NK-92 (cell line): Measurements from ENCODE around the gene INTS12.
"Not testable (repeated sequence)": the region's sequence is repeated elsewhere in the genome, so short reads cannot be mapped to it uniquely, and the experiment has no call there.

Source experiments
- DNase-seq: peaks from one replicate; lab custom pipeline; 2025; ENCODE audit not compliant: unreplicated experiment; lab: John Stamatoyannopoulos, UW

Gene INTS12, protein sequence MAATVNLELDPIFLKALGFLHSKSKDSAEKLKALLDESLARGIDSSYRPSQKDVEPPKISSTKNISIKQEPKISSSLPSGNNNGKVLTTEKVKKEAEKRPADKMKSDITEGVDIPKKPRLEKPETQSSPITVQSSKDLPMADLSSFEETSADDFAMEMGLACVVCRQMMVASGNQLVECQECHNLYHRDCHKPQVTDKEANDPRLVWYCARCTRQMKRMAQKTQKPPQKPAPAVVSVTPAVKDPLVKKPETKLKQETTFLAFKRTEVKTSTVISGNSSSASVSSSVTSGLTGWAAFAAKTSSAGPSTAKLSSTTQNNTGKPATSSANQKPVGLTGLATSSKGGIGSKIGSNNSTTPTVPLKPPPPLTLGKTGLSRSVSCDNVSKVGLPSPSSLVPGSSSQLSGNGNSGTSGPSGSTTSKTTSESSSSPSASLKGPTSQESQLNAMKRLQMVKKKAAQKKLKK

DNA sequence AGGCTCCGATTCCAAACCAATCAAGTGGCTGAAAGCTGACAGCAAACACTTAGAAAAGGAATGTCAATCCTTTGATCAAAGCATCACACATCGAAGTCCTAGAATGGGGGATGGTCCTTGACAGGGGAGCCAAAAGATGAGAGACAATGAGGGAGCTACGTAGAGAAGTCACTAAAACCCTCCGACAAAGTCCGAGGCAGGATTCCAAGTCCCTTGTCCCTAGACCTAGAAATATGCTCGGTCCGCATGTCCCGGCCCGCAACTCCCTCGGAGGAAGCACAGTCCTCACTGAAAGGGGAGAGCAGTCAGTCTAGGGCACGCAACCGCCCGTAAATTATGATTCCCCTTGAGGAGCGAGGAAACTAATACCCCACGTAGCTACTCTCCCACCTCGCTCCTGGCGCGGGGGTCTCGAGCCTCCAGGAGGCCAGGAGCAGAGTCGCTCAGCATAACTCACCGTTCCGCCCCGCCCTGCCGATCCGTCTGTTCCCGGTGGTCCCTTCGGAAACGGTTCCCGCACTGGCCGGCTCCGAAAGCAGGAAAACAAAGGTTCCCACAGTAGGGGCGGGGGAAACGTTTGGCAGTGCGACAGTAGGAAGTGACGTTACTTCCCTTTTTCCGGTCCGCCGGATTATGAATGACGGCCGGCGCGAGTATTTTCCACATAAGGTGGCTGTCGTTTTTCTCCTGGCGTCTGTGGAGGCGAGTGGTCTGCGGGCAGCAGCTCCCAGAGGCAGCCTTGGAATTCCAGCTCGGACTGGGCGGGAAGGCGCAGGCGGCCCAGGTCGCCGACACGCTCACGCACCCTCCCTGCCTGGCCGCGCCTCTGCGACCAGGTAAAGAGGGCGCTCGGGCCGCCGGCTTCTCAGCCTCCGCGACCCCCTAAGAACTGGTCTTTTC lies at the start of gene INTS12, which contains the start of gene GSTCD:
Gene INTS12, minus strand, starts transcription at position 509 of the 900 bp plus-strand sequence. CDS start 8,684 bp downstream, outside the sequence.
Gene GSTCD, plus strand, starts transcription at position 604 of the 900 bp plus-strand sequence. CDS start 8,830 bp downstream, outside the sequence.
- DNase-seq: peak; percentile 37

DNA sequence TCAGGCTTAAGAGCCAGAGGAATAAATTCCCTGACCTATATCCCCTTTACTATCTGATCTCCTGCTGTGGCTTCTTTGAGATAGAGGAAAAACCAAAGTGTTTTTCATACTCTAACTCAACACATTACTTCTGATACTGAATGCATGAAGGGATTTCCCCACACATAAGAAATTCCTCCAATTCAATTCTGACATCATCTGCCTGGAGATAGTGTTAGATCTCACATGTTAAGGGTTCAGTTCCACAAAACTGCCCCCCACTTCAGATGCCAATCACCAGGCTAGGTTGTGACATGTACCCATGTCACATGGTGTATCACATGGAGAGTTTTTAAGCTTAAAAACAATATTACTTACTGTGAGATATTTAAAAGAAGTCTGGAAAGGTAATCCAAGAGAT lies 46.9 kb upstream of the INTS12 start:
- DNase-seq: no peak

DNA sequence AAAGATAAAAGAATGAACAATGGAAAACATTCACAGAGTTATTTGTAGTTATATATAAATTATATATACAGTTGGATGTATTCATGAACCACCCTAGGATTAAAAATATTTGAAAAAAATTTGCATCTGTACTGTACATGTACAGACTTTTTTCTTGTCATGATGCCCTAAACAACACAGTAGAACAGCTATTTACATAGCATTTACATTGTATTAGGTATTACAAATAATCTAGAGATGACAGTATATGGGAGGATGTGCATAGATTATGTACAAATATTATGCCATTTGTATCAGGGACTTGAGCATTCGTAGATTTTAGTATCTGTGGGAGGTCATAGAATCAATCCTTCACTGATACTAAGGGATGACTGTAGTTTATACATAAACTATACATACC lies 44.9 kb upstream of the INTS12 start:
- no peak for DNase-seq

DNA sequence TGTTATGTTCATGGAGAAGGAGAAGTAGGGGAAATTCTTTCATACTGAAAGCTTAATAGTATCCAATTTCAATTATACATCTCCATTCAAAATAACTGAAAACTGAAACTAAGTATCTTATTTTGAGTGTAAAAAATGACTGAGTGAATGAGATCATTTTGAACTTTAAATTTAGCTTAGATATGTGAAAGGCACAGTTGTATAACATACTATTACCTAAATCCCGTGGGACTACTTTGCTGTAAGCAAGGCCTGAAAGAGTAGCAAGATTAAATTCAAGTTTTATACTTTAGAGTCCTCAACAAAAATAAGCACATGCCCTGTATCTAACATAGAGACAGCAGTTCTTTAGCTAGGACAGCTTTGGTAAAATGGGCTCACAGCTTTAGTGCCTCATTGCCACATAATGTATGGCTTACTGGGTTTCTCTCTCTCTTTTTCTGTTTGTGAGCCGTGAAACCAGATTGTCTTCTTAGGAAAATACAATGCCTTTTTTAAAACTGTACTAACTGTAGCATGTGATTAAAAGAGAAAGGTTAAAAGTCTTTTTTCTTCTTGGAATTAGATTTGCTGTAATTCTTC lies 43.3 kb upstream of the INTS12 start:
- no peak for DNase-seq

DNA sequence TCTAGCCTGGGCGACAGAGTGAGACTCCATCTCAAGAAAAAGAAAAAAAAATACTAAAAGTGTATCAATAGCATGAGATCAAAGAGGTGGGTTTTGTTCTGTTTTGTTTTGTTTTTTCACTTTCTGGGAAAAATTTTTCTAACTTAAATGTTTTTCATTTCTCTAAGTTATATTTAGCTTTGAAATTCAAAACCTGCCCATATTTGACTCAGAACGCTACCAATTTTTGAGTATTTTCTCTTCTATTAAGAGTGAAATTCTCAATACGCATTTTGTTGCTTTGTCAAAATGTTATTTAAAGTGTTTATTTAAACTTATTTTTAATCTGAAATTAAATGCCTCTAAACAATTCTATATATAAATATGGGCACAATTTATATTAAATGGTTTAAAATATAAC lies 39.7 kb upstream of the INTS12 start:
- no peak for DNase-seq

DNA sequence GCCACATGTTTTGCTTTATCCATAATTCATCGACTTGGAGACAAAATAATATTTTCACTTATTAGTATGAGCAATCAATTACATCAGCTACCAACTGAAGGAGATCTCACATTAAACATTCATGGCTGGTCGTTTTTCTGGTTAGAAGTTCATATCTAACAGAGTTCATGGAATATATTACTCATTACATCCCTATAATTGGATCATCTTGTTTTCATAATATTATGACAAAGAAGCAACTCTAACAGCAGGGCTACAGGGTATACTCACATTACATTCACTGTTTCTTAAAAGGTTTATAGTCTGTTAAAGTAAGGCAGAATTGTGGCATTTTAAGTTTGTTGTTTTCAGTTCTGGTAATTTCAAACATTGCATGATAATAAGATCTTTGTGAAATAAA lies 33.1 kb upstream of the INTS12 start:
- DNase-seq: no peak

DNA sequence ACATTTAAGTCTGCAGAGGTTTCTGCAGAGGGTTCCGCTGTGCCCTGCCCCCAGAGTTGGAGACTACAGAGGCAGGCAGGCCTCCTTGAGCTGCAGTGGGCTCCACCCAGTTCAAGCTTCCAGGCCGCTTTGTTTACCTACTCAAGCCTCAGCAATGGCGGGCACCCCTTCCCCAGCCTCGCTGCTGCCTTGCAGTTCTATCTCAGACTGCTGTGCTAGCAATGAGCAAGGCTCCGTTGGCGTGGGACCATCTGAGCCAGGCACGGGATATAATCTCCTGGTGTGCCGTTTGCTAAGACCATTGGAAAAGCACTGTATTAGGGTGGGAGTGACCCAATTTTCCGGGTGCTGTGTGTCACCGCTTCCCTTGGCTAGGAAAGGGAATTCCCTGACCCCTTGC lies 26.7 kb upstream of the INTS12 start:
- not testable (repeated sequence) for DNase-seq

DNA sequence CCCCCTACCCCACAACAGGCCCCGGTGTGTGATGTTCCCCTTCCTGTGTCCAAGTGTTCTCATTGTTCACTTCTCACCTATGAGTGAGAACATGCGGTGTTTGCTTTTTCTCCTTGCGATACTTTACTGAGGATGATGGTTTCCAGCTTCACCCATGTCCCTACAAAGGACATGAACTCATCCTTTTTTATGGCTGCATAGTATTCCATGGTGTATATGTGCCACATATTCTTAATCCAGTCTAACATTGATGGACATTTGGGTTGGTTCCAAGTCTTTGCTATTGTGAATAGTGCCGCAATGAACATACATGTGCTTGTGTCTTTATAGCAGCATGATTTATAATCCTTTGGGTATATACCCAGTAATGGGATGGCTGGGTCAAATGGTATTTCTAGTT lies 21.4 kb upstream of the INTS12 start:
- DNase-seq: not testable (repeated sequence)

DNA sequence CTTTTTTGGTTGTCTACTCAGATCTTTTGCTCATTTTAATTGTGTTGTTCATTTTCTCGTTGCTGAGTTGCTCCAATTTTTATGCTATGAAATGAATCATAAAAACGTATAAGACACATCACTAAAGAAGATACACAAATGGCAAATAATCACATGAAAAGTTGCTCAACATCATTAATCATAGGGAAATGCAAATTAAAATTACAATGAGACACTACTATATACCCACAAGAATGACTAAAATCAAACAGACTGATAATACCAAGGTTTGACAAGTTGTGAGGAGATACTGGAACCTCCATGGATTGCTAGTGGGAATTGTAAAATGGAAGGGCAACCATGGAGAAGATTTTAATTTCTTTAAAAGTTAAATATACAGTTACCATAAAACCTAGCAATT lies 17.1 kb upstream of the INTS12 start:
- no peak for DNase-seq

DNA sequence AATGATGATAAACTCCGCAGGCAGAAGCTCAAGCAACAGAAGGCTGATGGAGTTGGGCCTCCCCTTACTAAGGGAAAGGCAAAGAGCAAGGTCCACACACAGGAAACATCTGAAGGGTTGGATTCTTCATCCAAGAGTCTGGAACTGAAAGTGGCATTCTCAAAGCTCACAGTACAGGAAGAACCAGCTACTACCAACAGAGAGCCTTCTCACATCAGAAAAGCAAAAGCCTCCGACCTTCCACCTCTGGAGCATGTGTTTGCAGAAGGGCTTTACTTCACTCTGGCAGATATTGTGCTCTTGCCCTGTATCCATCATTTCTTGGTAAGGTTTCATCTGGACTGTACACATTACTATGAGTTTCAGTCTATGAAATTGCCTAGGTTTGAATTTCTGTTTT lies 10.7 kb upstream of the INTS12 start:
- no peak for DNase-seq

DNA sequence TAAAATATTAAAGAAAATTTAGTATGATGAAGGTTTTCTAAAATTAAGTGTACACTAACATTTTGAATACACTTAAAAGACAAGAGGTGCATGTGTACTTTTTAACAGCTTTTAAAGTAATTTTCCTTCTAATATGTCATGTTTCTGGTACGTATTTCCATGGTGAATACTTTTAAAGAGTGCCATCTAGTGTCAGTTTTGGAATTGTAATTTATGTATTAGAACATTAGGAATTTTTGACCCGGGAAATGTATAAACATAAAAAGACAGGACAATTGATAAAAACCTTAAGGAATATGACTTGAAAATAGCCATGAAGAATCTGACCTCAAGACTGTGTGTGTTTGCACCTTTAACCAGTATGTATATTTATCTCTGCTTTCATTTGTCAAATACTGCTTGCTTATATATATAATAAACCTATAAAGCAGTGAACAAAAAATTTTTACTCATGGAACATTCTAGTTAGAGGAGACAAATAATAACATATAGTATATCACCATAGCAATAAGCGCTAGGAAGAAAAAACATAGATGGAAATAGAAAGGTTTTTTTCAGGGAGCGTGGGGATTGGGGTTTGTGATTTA lies 7.3 kb upstream of the INTS12 start:
- DNase-seq: no peak

DNA sequence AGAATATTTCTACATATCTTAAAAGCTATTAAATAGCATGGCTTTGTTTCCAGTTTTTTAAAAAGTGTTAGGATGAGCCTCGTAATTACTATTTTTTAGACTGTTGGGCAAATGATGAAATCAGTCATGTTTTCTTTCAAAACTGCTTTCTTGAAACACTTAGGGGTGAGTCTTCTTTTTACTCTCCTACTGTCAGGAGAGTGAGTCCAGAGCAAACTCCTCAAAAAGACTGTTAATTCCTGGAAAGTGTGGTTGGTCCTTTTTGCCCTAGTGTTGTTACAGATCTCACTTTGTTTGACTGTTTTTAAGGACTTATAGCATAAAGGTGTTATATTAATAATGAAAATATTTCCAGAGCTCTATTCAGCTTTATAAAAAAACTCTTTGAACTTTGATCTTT lies 6.4 kb upstream of the INTS12 start:
- DNase-seq: no peak

DNA sequence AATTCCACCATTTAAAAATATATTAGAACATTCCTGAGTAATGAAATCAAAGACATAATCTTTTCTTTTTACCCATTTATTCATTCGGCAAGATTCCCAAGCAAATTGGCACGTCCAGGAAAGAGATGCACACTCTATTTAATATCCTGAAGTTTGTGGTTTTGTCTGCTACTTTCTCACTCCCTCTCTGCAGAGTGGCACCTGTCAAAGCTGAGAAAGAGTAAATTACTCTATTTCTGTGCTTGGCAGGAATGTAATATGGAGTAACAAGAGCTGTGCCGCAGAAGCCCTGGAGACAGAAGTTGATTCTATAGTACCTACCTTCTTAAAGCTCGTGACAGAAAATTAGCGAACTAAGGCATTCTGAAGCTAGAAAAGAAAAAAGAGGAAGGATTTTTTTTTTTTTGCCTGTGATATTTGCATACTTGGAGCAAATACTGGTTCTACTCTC lies 5.6 kb upstream of the INTS12 start:
- DNase-seq: no peak

DNA sequence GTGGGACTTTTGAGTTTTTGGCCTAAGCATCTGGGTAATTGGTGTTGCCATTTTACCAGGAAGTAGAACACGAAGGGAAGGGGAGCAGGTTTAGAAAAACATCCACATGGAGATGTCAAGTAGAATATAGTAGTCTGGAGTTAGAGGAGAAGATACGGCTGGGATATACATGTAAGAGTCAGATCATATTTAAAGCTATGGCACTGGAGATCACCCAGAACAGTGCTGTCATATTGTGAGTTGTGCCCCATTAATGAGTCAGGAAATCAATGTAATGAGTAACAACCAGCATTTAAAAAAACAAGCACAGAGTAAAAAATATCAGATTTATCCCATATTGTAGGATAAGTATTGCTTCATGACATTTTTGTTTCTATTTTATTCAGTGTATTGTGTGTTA lies 4.3 kb upstream of the INTS12 start:
- DNase-seq: no peak

DNA sequence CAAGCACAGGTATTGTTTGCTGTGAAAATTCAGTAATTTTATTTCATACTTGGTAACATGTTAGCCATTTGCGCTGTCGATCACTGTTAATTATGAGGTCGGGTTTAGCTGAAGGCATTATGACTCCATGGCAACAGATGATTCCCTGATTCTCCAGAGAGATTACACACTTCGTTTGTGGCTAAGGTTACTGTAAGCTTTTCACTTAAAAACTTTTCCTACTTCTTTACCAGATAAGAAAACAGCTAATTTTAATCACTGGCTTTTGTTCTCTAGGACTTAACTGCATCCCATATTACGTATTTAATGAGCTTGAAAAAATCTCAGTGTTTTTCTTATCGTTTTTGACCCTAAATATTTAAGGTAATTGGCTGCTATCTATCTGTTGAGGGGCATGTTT lies 2.2 kb upstream of the INTS12 start:
- DNase-seq: no peak

DNA sequence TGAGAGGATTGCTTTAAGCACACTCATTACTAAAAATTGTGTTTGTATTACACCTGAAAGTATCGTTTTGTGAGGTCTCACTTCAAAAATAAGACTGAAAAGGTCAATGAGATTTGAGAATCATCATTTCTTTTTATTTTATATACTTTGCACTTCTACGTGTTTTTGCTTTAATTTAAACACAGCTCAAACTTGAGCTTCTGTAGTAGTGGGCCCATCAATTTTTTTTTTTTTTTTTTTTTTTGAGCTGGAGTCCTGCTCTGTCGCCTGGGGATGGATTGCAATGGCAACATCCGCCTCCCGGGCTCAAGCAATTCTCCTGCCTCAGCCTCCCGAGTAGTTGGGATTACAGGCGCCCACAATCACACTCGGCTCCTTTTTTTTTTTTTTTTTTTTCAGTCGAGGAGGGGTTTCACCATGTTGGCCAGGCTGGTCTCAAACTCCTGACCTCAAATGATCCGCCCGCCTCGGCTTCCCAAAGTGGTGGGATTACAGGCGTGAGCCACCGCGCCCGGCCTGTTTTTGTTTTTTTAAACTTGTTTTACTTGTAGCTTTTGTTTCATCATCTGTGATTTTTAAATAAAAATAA lies 1.6 kb upstream of the INTS12 start:
- DNase-seq: no peak

DNA sequence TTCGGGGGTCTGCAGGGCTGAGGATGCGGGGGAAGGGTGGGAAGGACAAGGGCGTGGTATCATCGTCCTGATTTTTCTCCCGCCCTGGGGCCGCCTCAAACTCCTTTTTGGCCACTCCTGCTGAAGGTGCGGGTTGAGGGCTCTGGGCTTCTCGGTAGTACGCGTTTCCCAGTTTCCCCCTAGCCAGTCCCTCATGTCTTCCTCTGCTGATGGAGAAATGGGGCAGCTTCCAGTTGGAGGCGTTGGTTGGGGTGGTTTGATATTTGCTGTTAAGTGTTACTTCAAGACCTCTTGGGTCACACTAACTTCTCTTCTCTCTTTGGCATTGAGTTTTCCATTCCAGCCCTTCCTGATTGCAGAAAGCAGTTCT lies 577 bp upstream of the INTS12 start:
- no peak for DNase-seq

DNA sequence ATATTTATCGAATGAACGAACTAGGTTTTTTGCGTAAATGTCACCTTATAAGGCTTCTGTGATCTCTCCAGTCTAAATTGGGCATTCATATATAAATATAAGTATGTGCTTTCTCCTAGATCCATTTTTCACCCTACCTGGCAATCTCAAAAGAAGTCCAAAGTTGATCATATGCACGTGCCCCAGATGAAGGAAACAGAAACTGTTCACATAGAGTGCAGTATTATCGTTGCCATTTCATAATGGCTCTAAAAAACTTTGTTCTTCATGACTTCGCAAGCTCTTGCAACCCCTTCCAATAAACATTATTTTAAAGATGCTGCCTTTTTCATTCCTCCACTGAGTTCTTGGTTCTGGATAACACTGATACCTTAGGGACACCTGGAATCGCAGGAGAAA lies 708 bp downstream of the INTS12 start:
- no peak for DNase-seq

DNA sequence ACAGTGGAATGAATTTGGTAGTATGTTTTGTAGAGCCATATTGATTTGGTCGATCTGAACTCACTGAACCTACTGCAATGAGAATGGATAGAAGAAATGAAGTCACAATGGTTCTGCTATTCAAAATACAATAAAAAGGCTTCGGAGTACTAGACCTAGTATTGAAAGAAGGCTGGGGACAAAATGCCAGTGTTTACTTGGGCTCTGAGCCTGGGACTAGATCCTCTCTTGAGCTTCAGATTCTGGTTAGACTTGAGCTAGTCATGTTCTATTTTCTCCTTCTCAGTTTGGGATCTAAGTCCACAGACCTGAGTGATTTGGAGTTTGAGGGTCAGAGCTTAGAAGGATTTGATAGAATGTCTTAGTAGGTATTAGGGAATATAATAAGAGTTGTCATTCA lies 9.9 kb downstream of the INTS12 start:
- DNase-seq: no peak

DNA sequence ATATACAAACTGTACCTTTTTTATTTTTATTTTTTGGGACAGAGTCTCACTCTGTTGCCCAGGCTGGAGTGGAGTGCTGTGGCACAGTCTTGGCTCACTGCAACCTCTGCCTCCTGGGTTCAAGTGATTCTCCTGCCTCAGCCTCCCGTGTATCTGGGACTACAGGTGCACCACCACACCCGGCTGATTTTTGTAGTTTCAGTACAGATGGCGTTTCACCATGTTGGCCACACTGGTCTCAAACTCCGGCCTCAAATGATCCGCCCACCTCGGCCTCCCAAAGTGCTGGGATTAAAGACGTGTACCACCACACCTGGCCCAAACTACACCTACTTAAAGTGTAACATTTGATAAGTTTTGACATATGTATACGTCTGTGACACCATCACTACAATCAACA lies 12.7 kb downstream of the INTS12 start:
- DNase-seq: not testable (repeated sequence)

DNA sequence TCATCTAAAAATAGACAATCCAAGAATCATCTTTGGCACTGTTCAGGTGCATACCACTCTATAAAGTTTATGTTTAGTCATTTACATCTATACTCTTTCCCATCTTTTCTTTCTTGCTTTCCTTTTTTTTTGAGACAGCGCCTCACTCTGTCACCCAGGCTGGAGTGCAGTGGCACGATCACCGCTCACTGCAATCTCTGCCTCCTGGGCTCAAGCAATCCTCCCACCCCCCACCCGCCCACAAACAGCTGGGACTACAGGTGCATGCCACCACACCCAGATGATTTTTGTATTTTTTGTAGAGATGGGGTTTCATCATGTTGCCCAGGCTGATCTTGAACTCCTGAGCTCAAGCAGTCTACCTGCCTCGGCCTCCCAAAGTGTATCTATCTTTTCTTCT lies 13.7 kb downstream of the INTS12 start:
- not testable (repeated sequence) for DNase-seq
